Sigmoid colon (tissue), 7 donors: Measurements from ENCODE around the gene CDC42EP3. TPM values are rescaled to one million over a fixed set of nuclear protein-coding genes. Genes with fewer than 3 reads are reported as not detected.

ENCODE experiments used
- DNase-seq: peaks from one replicate; pipeline ENCODE4 v3.0.0-alpha.2; 2019
- H3K27ac ChIP-seq, 4 donors: fragments of 200-600 bp; sonication (generic); one replicate each; pipeline ENCODE4 v1.5.1; 2016 to 2019; ENCODE audit warnings: mild to moderate bottlenecking in 1 of 4
- H3K27me3 ChIP-seq, 3 donors: fragments of 200-600 bp; sonication (generic); one replicate each; pipeline ENCODE4 v1.5.1; 2019; ENCODE audit warnings: mild to moderate bottlenecking in 1 of 3
- H3K36me3 ChIP-seq, 4 donors: fragments of 200-600 bp; sonication (generic); one replicate each; pipeline ENCODE4 v1.5.1; 2016 to 2019
- H3K4me1 ChIP-seq, 4 donors: fragments of 200-600 bp; sonication (generic); one replicate each; pipeline ENCODE4 v1.5.1; 2017 to 2019
- H3K4me3 ChIP-seq, 4 donors: fragments of 200-600 bp; sonication (generic); one replicate each; pipeline ENCODE4 v1.5.1; 2017 to 2019; ENCODE audit warnings: mild to moderate bottlenecking in 2 of 4, moderate library complexity in 1 of 4
- H3K9me3 ChIP-seq, 4 donors: fragments of 200-600 bp in 3 of 4; sonication (generic) in 3 of 4; one replicate each; pipeline versions ENCODE4 v1.5.1 to v1.6.1; 2013 to 2019
- CTCF ChIP-seq, 4 experiments: fragments of 450-650 bp in 3 of 4; fragments of 200-600 bp in 1 of 4; IDR thresholded peaks; one replicate each; pipeline ENCODE4 v1.5.1; 2016 to 2019; ENCODE audit warnings: antibody characterized with exemption in 4 of 4, mild to moderate bottlenecking in 3 of 4, moderate library complexity in 2 of 4
- EP300 ChIP-seq, 4 donors: sonication (generic); formaldehyde crosslinking; IDR thresholded peaks; one replicate each; pipeline ENCODE4 v1.6.1; 2017; ENCODE audit warnings: antibody characterized with exemption in 4 of 4
- POLR2A ChIP-seq, 2 donors: fragments of 450-650 bp; IDR thresholded peaks; one replicate each; pipeline ENCODE4 v1.6.1; 2016; ENCODE audit warnings: antibody characterized with exemption in 2 of 2, mild to moderate bottlenecking in 2 of 2, moderate library complexity in 2 of 2
- POLR2AphosphoS5 ChIP-seq, 4 donors: sonication (generic); formaldehyde crosslinking; IDR thresholded peaks; one replicate each; pipeline ENCODE4 v1.6.1; 2017; ENCODE audit warnings: antibody characterized with exemption in 4 of 4
- WGBS, 2 donors: extraction: QIAGEN DNeasy Blood & Tissue Kit; methylation state at CpG; one replicate each; pipeline ENCODE4 v1.1.7; 2013; 5-methylcytosine and 5-hydroxymethylcytosine counted together
- intact Hi-C: fragments of 100-400 bp; cut with DNase I; formaldehyde crosslinking; loops from one replicate; pipeline ENCODE4 v1.15.1; 2023
- polyA plus RNA-seq, 3 donors: library from polyadenylated mRNA; stranded (reverse); fragments of 200-250 nt; gene quantifications; one replicate each; pipeline ENCODE4 v1.2.3, GENCODE V29; 2013
- total RNA-seq, 4 donors: library from RNA; depleted of rRNA; stranded (reverse); fragments of >200 nt; gene quantifications; one replicate each; pipeline ENCODE4 v1.1.0, GENCODE V29; 2016
- donor health status: healthy with polysubstance abuse.
- donor health status: Bipolar disorder and iron deficiency.
- donor health status: healthy.

CDC42EP3 gene
- total and polyA plus RNA-seq, 7 donors, result 10.9 to 84.5 (median 41.1) TPM

GRCh38 chr2:37631292-37631691, 40.1 kb downstream of the CDC42EP3 start:
- TF ChIP-seq CTCF (IDR thresholded peaks at IDR 0.05) (no peak), POLR2A (IDR thresholded peaks at IDR 0.05) (no peak), EP300 (IDR thresholded peaks at IDR 0.05) (no peak), POLR2AphosphoS5 (IDR thresholded peaks at IDR 0.05) (no peak)
- H3K27ac ChIP-seq, result no peak overlapping the region
- H3K27me3 ChIP-seq, result no peaks in the 10 kb centered on the region
- H3K4me1 ChIP-seq, result peaks cover 0 to 25% (median 7%) of the 10 kb centered on the region in 4 donors
- intact Hi-C loops, result no loop called here
- no peak for DNase-seq
- no peaks in the 10 kb centered on the region for H3K9me3 ChIP-seq
- H3K4me3 ChIP-seq, result no peak overlapping the region
- no peaks in the 10 kb centered on the region for H3K36me3 ChIP-seq
- WGBS, 2 donors, result 91 to 94% methylated on average over 2 of the region's 2 CpGs

- DNase-seq, result no peak
- Histone ChIP-seq H3K27ac (no peak overlapping the region), H3K36me3 (no peaks in the 10 kb centered on the region), H3K4me3 (no peak overlapping the region), H3K27me3 (no peaks in the 10 kb centered on the region), H3K4me1 (peaks cover 0 to 30% (median 11%) of the 10 kb centered on the region in 4 donors), H3K9me3 (no peaks in the 10 kb centered on the region)
- no peak for TF ChIP-seq CTCF (IDR thresholded peaks at IDR 0.05)
- TF ChIP-seq POLR2AphosphoS5 (IDR thresholded peaks at IDR 0.05), result no peak
- TF ChIP-seq EP300 (IDR thresholded peaks at IDR 0.05), result no peak
- TF ChIP-seq POLR2A (IDR thresholded peaks at IDR 0.05), result no peak
- 67 to 70% methylated on average over 4 of the region's 4 CpGs for WGBS, 2 donors
- intact Hi-C loops, result no loop called here
Observed at GRCh38 chr2:37630776-37631175, 40.7 kb downstream of the CDC42EP3 start.

GRCh38 chr2:37630301-37630700, 41.1 kb downstream of the CDC42EP3 start:
- Histone ChIP-seq H3K36me3 (no peaks in the 10 kb centered on the region), H3K27ac (no peak overlapping the region), H3K4me3 (no peak overlapping the region), H3K27me3 (no peaks in the 10 kb centered on the region), H3K4me1 (peaks cover 0 to 35% (median 15%) of the 10 kb centered on the region in 4 donors), H3K9me3 (no peaks in the 10 kb centered on the region)
- 82 to 96% methylated on average over 1 of the region's 1 CpG for WGBS, 2 donors
- TF ChIP-seq EP300 (IDR thresholded peaks at IDR 0.05), result no peak
- no peak for TF ChIP-seq POLR2A (IDR thresholded peaks at IDR 0.05)
- no peak for TF ChIP-seq CTCF (IDR thresholded peaks at IDR 0.05)
- TF ChIP-seq POLR2AphosphoS5 (IDR thresholded peaks at IDR 0.05), result no peak
- no peak for DNase-seq
- intact Hi-C loops, result no loop called here

GRCh38 chr2:37629529-37629928, 41.9 kb downstream of the CDC42EP3 start:
- Histone ChIP-seq H3K27ac (no peak overlapping the region), H3K4me1 (peaks cover 0 to 42% (median 22%) of the 10 kb centered on the region in 4 donors), H3K36me3 (no peaks in the 10 kb centered on the region), H3K9me3 (no peaks in the 10 kb centered on the region), H3K27me3 (no peaks in the 10 kb centered on the region), H3K4me3 (no peak overlapping the region)
- DNase-seq, result no peak
- 95 to 97% methylated on average over 3 of the region's 3 CpGs for WGBS, 2 donors
- TF ChIP-seq POLR2AphosphoS5 (IDR thresholded peaks at IDR 0.05), result no peak
- no peak for TF ChIP-seq POLR2A (IDR thresholded peaks at IDR 0.05)
- TF ChIP-seq EP300 (IDR thresholded peaks at IDR 0.05), result no peak
- TF ChIP-seq CTCF (IDR thresholded peaks at IDR 0.05), result no peak
- intact Hi-C loops, result no loop called here

GRCh38 chr2:37627710-37628109, 43.7 kb downstream of the CDC42EP3 start:
- intact Hi-C loops, result no loop called here
- no peak for DNase-seq
- H3K4me3 ChIP-seq, result no peak overlapping the region
- H3K4me1 ChIP-seq, result peaks cover 0 to 54% (median 26%) of the 10 kb centered on the region in 4 donors
- TF ChIP-seq EP300 (IDR thresholded peaks at IDR 0.05) (no peak), POLR2A (IDR thresholded peaks at IDR 0.05) (no peak), POLR2AphosphoS5 (IDR thresholded peaks at IDR 0.05) (no peak), CTCF (IDR thresholded peaks at IDR 0.05) (no peak)
- H3K27me3 ChIP-seq, result no peaks in the 10 kb centered on the region
- no peak overlapping the region for H3K27ac ChIP-seq
- H3K36me3 ChIP-seq, result no peaks in the 10 kb centered on the region
- H3K9me3 ChIP-seq, result no peaks in the 10 kb centered on the region
